Measurements from ENCODE around the gene UVRAG. TPM values are rescaled to one million over a fixed set of nuclear protein-coding genes. Genes with fewer than 3 reads are reported as not detected.

Gene UVRAG
- total RNA-seq, 1 donor from 2014 or later, result 80.4 TPM

GRCh38 chr11:76008474-76008873, 193.5 kb downstream of the UVRAG start:
- no peak for DNase-seq (ENCODE audit: low spot score)

GRCh38 chr11:76010051-76010450, 195.0 kb downstream of the UVRAG start:
- no peak for DNase-seq (ENCODE audit: low spot score)

GRCh38 chr11:76013526-76013925, 198.5 kb downstream of the UVRAG start:
- no peak for DNase-seq (ENCODE audit: low spot score)

GRCh38 chr11:76023236-76024068, 208.4 kb downstream of the UVRAG start:
- no peak for DNase-seq (ENCODE audit: low spot score)

GRCh38 chr11:76025068-76025467, 210.1 kb downstream of the UVRAG start:
- no peak for DNase-seq (ENCODE audit: low spot score)

GRCh38 chr11:76025817-76026216, 210.8 kb downstream of the UVRAG start:
- no peak for DNase-seq (ENCODE audit: low spot score)

- DNase-seq (ENCODE audit: low spot score), result no peak
Measured at GRCh38 chr11:76026281-76026680, 211.3 kb downstream of the UVRAG start.

- DNase-seq (ENCODE audit: low spot score), result no peak
Measured at GRCh38 chr11:76026862-76027261, 211.9 kb downstream of the UVRAG start.

- DNase-seq (ENCODE audit: low spot score), result no peak
Measured at GRCh38 chr11:76030286-76030685, 215.3 kb downstream of the UVRAG start.

- no peak for DNase-seq (ENCODE audit: low spot score)
Measured at GRCh38 chr11:76030968-76031590, 216.1 kb downstream of the UVRAG start.

- DNase-seq (ENCODE audit: low spot score), result no peak
Measured at GRCh38 chr11:76033699-76034098, 218.7 kb downstream of the UVRAG start.

GRCh38 chr11:76035020-76035419, 220.0 kb downstream of the UVRAG start:
- no peak for DNase-seq (ENCODE audit: low spot score)

GRCh38 chr11:76038608-76039007, 223.6 kb downstream of the UVRAG start:
- DNase-seq (ENCODE audit: low spot score), result no peak

GRCh38 chr11:76041208-76041607, 226.2 kb downstream of the UVRAG start:
- no peak for DNase-seq (ENCODE audit: low spot score)

- DNase-seq (ENCODE audit: low spot score), result no peak
Measured at GRCh38 chr11:76044750-76045320, 229.8 kb downstream of the UVRAG start.

GRCh38 chr11:76047231-76047630, 232.2 kb downstream of the UVRAG start:
- no peak for DNase-seq (ENCODE audit: low spot score)

- no peak for DNase-seq (ENCODE audit: low spot score)
Measured at GRCh38 chr11:76047766-76048165, 232.8 kb downstream of the UVRAG start.

GRCh38 chr11:76048763-76049162, 233.8 kb downstream of the UVRAG start:
- DNase-seq (ENCODE audit: low spot score), result no peak

- DNase-seq (ENCODE audit: low spot score), result no peak
Measured at GRCh38 chr11:76049511-76049910, 234.5 kb downstream of the UVRAG start.

GRCh38 chr11:76051937-76052336, 236.9 kb downstream of the UVRAG start:
- DNase-seq (ENCODE audit: low spot score), result no peak

- no peak for DNase-seq (ENCODE audit: low spot score)
Measured at GRCh38 chr11:76054330-76054729, 239.3 kb downstream of the UVRAG start.

GRCh38 chr11:76056876-76057275, 241.9 kb downstream of the UVRAG start:
- no peak for DNase-seq (ENCODE audit: low spot score)

Measured in mesenteric fat pad (tissue), 1 donor.